M059J (cell line): ENCODE data around the gene VCY1B. TPM values are rescaled to one million over a fixed set of nuclear protein-coding genes. Genes with fewer than 3 reads are reported as not detected.
"Not testable (repeated sequence)": the region's sequence is repeated elsewhere in the genome, so short reads cannot be mapped to it uniquely, and the experiment has no call there.

Experiments used
- DNase-seq: peaks from one replicate; pipeline ENCODE4 v3.0.0-alpha.2; 2012; ENCODE audit warnings: low read depth
- total RNA-seq: library from RNA; depleted of rRNA; stranded (reverse); fragments of >200 nt; shearing (Covaris generic); gene quantifications from 2 replicates; pipeline ENCODE4 v1.2.3, GENCODE V29; 2014; rRNA removed

Gene VCY1B
- total RNA-seq = not detected in 2 replicates

DNA sequence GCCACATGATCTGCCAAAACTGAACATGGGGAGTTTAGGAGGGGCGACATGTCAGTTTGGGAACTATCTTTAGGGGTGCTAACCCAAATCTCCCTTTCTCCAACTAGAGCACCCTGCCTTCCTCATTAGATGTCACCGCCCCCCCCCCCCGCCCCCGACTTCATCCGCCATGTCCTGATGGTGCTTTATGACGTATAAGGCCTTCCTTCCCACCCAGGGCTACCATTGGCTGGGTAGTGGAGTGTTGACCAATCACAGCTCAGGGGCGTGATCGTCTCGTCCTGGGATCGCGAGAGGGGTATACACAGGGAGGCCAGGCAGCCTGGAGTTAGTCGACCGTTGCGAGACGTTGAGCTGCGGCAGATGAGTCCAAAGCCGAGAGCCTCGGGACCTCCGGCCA is at the start of gene VCY1B:
TSS of gene VCY1B (plus strand) at position 301 of the 400 bp plus-strand sequence. CDS start at position 364, 63 bp downstream.
- not testable (repeated sequence) for DNase-seq

- DNase-seq = not testable (repeated sequence)
Measured at GRCh38 chrY:14011916-14012315, 44.1 kb upstream of the VCY1B start.

- not testable (repeated sequence) for DNase-seq
Measured at GRCh38 chrY:14030395-14030794, 25.6 kb upstream of the VCY1B start.

- no peak for DNase-seq
Measured at GRCh38 chrY:14085877-14086276, 29.9 kb downstream of the VCY1B start.

Other genes starting within 250 kb of the VCY1B start
- gene VCY, start 69.8 kb upstream of the VCY1B start, total RNA-seq = not detected in 2 replicates